GM23248 (cell line): ENCODE data around the gene DNAI2. TPM values are rescaled to one million over a fixed set of nuclear protein-coding genes. Genes with fewer than 3 reads are reported as not detected.

Experiments
- DNase-seq: peaks from one replicate; pipeline ENCODE4 v3.0.0-alpha.2; 2015
- H2AFZ ChIP-seq: fragments of 200-600 bp; sonication (generic); 2 replicates; pipeline ENCODE4 v1.6.1; 2016; ENCODE audit warnings: antibody characterized with exemption
- H3F3A ChIP-seq: fragments of 200-600 bp; sonication (generic); 2 replicates; pipeline ENCODE4 v1.6.1; 2016; ENCODE audit warnings: mild to moderate bottlenecking, antibody characterized with exemption, mixed run types; ENCODE audit not compliant: insufficient read depth
- H3K27ac ChIP-seq: fragments of 200-600 bp; sonication (generic); 2 replicates; pipeline ENCODE4 v1.5.1; 2016; ENCODE audit warnings: mild to moderate bottlenecking
- H3K27me3 ChIP-seq: fragments of 200-600 bp; sonication (generic); replicated peaks from 2 replicates; pipeline ENCODE4 v1.6.1; 2016; ENCODE audit warnings: mild to moderate bottlenecking; ENCODE audit not compliant: insufficient read depth
- H3K36me3 ChIP-seq: fragments of 200-600 bp; sonication (generic); 2 replicates; pipeline ENCODE4 v1.6.1; 2016; ENCODE audit warnings: low read depth, mild to moderate bottlenecking
- H3K4me1 ChIP-seq: fragments of 200-600 bp; sonication (generic); 2 replicates; pipeline ENCODE4 v1.6.1; 2016; ENCODE audit warnings: mild to moderate bottlenecking; ENCODE audit not compliant: insufficient read depth
- H3K4me2 ChIP-seq: fragments of 200-600 bp; sonication (generic); one replicate; pipeline ENCODE4 v1.6.1; 2016; ENCODE audit warnings: mild to moderate bottlenecking; ENCODE audit not compliant: unreplicated experiment
- H3K4me3 ChIP-seq: fragments of 200-600 bp; sonication (generic); 2 replicates; pipeline ENCODE4 v1.5.1; 2016; ENCODE audit warnings: mild to moderate bottlenecking
- H3K79me2 ChIP-seq: fragments of 200-600 bp; sonication (generic); 2 replicates; pipeline ENCODE4 v1.6.1; 2016; ENCODE audit warnings: mild to moderate bottlenecking; ENCODE audit not compliant: insufficient read depth
- H3K9ac ChIP-seq: fragments of 200-600 bp; sonication (generic); 2 replicates; pipeline ENCODE4 v1.6.1; 2016; ENCODE audit warnings: mild to moderate bottlenecking
- H3K9me2 ChIP-seq: fragments of 200-600 bp; sonication (generic); 2 replicates; pipeline ENCODE4 v1.6.1; 2016; ENCODE audit warnings: mixed run types, mild to moderate bottlenecking, moderate library complexity; ENCODE audit not compliant: insufficient read depth
- H3K9me3 ChIP-seq: fragments of 200-600 bp; sonication (generic); one replicate; pipeline ENCODE4 v1.6.1; 2017; ENCODE audit warnings: low read depth
- H4K20me1 ChIP-seq: fragments of 200-600 bp; sonication (generic); 2 replicates; pipeline ENCODE4 v1.6.0; 2016; ENCODE audit not compliant: insufficient read depth
- EZH2 ChIP-seq: fragments of 200-600 bp; sonication (generic); IDR thresholded peaks from 2 replicates; pipeline ENCODE4 v1.6.1; 2018; ENCODE audit warnings: antibody characterized with exemption, mild to moderate bottlenecking; ENCODE audit not compliant: insufficient read depth, poor library complexity, severe bottlenecking
- EZH2phosphoT487 ChIP-seq: fragments of 200-600 bp; sonication (generic); IDR thresholded peaks from 2 replicates; pipeline ENCODE4 v1.6.1; 2018; ENCODE audit warnings: antibody characterized with exemption, moderate library complexity, mild to moderate bottlenecking, low read depth; ENCODE audit not compliant: insufficient read depth
- WGBS, 2 experiments: methylation state at CpG; one replicate each; pipeline ENCODE4 v1.1.6; 2015 to 2017; ENCODE audit warnings: low lambda C conversion rate in 2 of 2, low coverage in 1 of 2; ENCODE audit errors: missing lambda C conversion rate in 2 of 2; 5-methylcytosine and 5-hydroxymethylcytosine counted together
- in situ Hi-C: fragments of 300-500 bp; cut with MboI; formaldehyde crosslinking; loops from 2 replicates; pipeline ENCODE4 v1.15.0; 2020
- polyA plus RNA-seq: library from polyadenylated mRNA; unstranded; fragments of >200 nt; fragmentation: Nextera tagmentation; extraction: Ambion mirVana; gene quantifications from 2 replicates; pipeline ENCODE4 v1.2.1, GENCODE V29; 2016
- total RNA-seq: library from RNA; depleted of rRNA; stranded (reverse); fragments of >200 nt; shearing (Covaris generic); gene quantifications from 2 replicates; pipeline ENCODE4 v1.2.3, GENCODE V29; 2014

Gene DNAI2
- total and polyA plus RNA-seq, 2 experiments from 2014 or later: not detected

DNA sequence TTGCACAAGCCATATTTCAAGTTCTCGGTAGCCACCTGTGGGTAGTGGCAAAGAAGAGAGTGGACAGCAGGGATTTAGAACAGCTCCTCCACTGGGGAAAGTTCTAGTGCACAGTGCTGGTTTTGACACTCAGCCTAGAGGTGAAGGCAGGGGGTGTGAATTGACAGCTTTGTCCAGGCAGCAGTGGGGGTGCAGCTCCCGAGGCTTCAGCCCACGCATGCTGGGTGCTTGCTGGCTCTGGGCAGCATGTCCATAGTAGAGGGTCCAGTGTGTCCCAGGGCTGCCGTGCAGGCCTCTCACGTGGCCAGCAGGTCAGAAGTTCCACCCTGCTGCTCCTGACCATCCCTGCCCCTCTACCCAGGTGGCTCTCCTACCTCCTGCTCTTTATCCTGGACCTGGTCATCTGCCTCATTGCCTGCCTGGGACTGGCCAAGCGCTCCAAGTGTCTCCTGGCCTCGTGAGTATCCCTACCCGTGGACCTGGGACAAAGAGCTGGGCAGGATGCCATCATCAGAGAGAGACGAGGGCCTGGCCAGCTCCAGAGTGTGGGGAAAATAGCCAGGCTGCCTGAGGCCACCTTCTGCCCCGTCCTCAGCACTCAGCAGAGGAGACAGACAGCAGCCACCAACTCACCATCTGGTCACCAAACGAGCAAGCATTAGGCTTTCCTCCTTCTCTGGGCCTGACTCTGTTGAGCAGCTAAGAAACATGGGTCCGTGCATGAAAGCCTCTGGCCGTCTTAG is 30.9 kb upstream of the DNAI2 start:
- Histone ChIP-seq H3F3A (no peaks in the 10 kb centered on the region), H3K4me2 (no peak overlapping the region), H2AFZ (no peak overlapping the region), H3K79me2 (no peaks in the 10 kb centered on the region), H3K9me2 (no peaks in the 10 kb centered on the region), H3K36me3 (no peaks in the 10 kb centered on the region), H3K9ac (no peak overlapping the region), H4K20me1 (no peaks in the 10 kb centered on the region), H3K4me3 (no peak overlapping the region), H3K4me1 (no peaks in the 10 kb centered on the region), H3K27me3 (0 out of 2 replicates have a peak, but pooled peaks cover 6% of the 10 kb centered on the region), H3K9me3 (no peaks in the 10 kb centered on the region), H3K27ac (no peak overlapping the region)
- in situ Hi-C loops: no loop called here
- 49 to 50% methylated on average over 11 to 13 of the region's 13 CpGs for WGBS, 2 experiments
- no peak for DNase-seq
- TF ChIP-seq EZH2 (no peak), EZH2phosphoT487 (no peak)

DNA sequence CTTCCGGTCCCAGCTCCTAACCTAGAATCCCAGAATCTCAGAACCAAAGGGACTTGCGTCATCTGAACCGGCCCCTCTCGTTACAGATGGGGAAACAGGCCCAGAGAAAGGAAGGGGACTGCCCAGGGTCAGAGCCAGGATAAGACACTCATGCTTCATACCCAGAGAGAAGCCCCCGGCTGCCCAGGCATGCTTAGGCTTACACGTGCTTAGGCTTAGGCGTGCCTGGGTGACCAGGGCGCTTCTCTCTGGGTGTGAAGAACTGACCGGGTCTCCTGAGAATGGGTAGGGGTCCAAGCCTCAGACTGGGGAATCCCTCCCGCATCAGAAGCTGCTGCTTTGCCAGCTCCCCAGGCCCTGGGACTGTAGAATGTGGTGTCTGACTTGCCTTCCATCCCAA is 29.9 kb upstream of the DNAI2 start:
- no peak for TF ChIP-seq EZH2
- Histone ChIP-seq H2AFZ (no peak overlapping the region), H3K27me3 (0 out of 2 replicates have a peak, but pooled peaks cover 6% of the 10 kb centered on the region), H3K4me3 (no peak overlapping the region), H3K79me2 (no peaks in the 10 kb centered on the region), H3K4me1 (no peaks in the 10 kb centered on the region), H3K9me2 (no peaks in the 10 kb centered on the region), H3K4me2 (no peak overlapping the region), H3K9ac (no peak overlapping the region), H3K9me3 (no peaks in the 10 kb centered on the region), H4K20me1 (no peaks in the 10 kb centered on the region), H3F3A (no peaks in the 10 kb centered on the region), H3K27ac (no peak overlapping the region), H3K36me3 (no peaks in the 10 kb centered on the region)
- in situ Hi-C loops: no loop called here
- DNase-seq: no peak
- WGBS, 2 experiments: 76 to 78% methylated on average over 10 of the region's 10 CpGs

GRCh38 chr17:74244548-74244947 is 29.5 kb upstream of the DNAI2 start:
- Histone ChIP-seq H3K36me3 (no peaks in the 10 kb centered on the region), H3F3A (no peaks in the 10 kb centered on the region), H3K9ac (no peak overlapping the region), H3K79me2 (no peaks in the 10 kb centered on the region), H3K4me1 (no peaks in the 10 kb centered on the region), H2AFZ (no peak overlapping the region), H3K9me3 (no peaks in the 10 kb centered on the region), H3K9me2 (no peaks in the 10 kb centered on the region), H3K27me3 (0 out of 2 replicates have a peak, but pooled peaks cover 6% of the 10 kb centered on the region), H3K4me2 (no peak overlapping the region), H4K20me1 (no peaks in the 10 kb centered on the region), H3K4me3 (no peak overlapping the region), H3K27ac (no peak overlapping the region)
- 41 to 42% methylated on average over 6 of the region's 6 CpGs for WGBS, 2 experiments
- no peak for DNase-seq
- in situ Hi-C loops: no loop called here
- no peak for TF ChIP-seq EZH2phosphoT487
- TF ChIP-seq EZH2: no peak

GRCh38 chr17:74245145-74245831 is 28.7 kb upstream of the DNAI2 start:
- Histone ChIP-seq H3K4me2 (no peak overlapping the region), H3K27me3 (0 out of 2 replicates have a peak, but pooled peaks cover 6% of the 10 kb centered on the region), H3K36me3 (no peaks in the 10 kb centered on the region), H3K4me3 (no peak overlapping the region), H3K79me2 (no peaks in the 10 kb centered on the region), H3K9ac (no peak overlapping the region), H3F3A (no peaks in the 10 kb centered on the region), H3K9me2 (no peaks in the 10 kb centered on the region), H3K27ac (no peak overlapping the region), H3K9me3 (no peaks in the 10 kb centered on the region), H2AFZ (no peak overlapping the region), H3K4me1 (no peaks in the 10 kb centered on the region), H4K20me1 (no peaks in the 10 kb centered on the region)
- DNase-seq: no peak
- in situ Hi-C loops: no loop called here
- WGBS, 2 experiments: 64 to 67% methylated on average over 15 to 21 of the region's 21 CpGs
- no peak for TF ChIP-seq EZH2phosphoT487
- TF ChIP-seq EZH2: no peak
